GM18526 (cell line): Measurements from ENCODE around the gene NME3.

Experiments used
- POLR2A ChIP-seq: IDR thresholded peaks from 3 replicates; pipeline ENCODE4 v1.6.1; 2011; ENCODE audit not compliant: insufficient read length; ENCODE audit errors: extremely low read depth

NME3 gene

GRCh38 chr16:1754204-1754603 is 17.1 kb downstream of the NME3 start:
- TF ChIP-seq POLR2A, result no peak

- TF ChIP-seq POLR2A, result no peak
Measured at GRCh38 chr16:1752853-1753252, 18.5 kb downstream of the NME3 start.

- TF ChIP-seq POLR2A, result no peak
Measured at GRCh38 chr16:1751946-1752345, 19.4 kb downstream of the NME3 start.

- no peak for TF ChIP-seq POLR2A
Measured at GRCh38 chr16:1749152-1750117, 21.9 kb downstream of the NME3 start.

- TF ChIP-seq POLR2A, result no peak
Measured at GRCh38 chr16:1747934-1748333, 23.4 kb downstream of the NME3 start.

GRCh38 chr16:1746693-1747195 is 24.6 kb downstream of the NME3 start:
- no peak for TF ChIP-seq POLR2A

GRCh38 chr16:1745900-1746692 is 25.2 kb downstream of the NME3 start:
- TF ChIP-seq POLR2A, result no peak

GRCh38 chr16:1745181-1745899 is 26.0 kb downstream of the NME3 start:
- TF ChIP-seq POLR2A, result no peak

GRCh38 chr16:1744338-1744840 is 27.0 kb downstream of the NME3 start:
- no peak for TF ChIP-seq POLR2A

- TF ChIP-seq POLR2A, result no peak
Measured at GRCh38 chr16:1743376-1744337, 27.7 kb downstream of the NME3 start.

- no peak for TF ChIP-seq POLR2A
Measured at GRCh38 chr16:1741553-1742165, 29.7 kb downstream of the NME3 start.

- no peak for TF ChIP-seq POLR2A
Measured at GRCh38 chr16:1740781-1741490, 30.4 kb downstream of the NME3 start.

- TF ChIP-seq POLR2A, result no peak
Measured at GRCh38 chr16:1740234-1740633, 31.1 kb downstream of the NME3 start.
